CD1c-positive myeloid dendritic cell (primary cell): ENCODE measurements around the gene AMOTL2.

Source experiments
- DNase-seq: peaks from one replicate; pipeline ENCODE4 v3.0.0-alpha.2; 2016; ENCODE audit errors: extremely low spot score

The AMOTL2 gene

DNA sequence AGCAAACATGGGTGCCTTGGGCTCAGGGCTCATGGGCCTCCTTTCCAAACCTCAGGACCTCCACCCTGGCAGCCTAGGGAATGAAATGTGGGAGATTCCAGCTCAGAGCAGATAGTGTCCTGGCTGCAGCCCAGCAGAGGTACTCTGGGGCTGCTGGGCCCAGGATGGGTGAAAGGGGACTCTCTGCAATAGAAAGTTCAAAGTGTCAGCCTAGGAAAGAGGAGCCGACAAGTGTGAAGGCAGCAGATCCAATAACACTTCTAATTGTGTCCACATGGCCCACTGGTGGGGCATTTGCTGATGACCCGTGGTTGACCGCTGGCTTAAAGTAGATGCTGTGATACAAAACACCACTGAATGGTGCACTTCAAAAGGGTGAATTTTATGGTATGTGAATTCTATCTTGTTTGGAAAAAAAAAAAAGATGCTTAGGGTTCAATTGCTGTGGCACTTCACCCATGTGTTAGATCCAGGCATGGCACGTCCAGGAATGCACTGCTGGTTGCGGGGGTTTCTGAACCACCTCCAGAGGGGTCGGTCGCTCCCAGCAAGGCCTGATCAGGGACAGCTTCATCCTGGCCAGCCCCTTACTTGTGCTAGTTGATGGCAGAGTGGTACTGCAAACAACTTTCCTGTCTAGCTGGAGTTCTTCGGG, 20.9 kb downstream of the AMOTL2 start:
- DNase-seq = no peak

- no peak for DNase-seq
These were observed 22.1 kb downstream of the AMOTL2 start for GRCh38 chr3:134352031-134352671.

GRCh38 chr3:134351427-134351826, 22.8 kb downstream of the AMOTL2 start:
- DNase-seq = no peak

- no peak for DNase-seq
These were observed 23.4 kb downstream of the AMOTL2 start for GRCh38 chr3:134350861-134351311.

GRCh38 chr3:134350266-134350665, 24.0 kb downstream of the AMOTL2 start:
- DNase-seq = no peak

- no peak for DNase-seq
These were observed 25.7 kb downstream of the AMOTL2 start for GRCh38 chr3:134348524-134348923.

DNA sequence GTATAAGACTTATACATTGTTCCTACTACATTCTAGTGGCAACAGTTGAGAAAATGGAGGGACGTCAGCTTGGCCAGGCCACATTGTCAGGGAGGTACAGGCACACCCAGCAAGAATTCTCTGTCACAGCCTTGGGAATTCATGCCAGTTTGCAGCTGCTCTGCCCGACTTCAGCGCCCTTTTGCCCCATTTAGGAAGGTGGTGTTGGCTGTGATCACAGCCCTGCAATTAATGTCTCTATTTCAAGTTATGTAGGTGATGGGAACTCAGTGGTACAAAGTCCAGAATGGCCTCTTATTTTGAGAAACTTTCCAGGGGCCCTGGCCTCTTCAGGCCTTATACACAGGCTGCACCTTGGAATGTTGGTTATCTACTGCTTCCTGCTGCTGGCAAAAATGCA, 26.7 kb downstream of the AMOTL2 start:
- DNase-seq = no peak

- no peak for DNase-seq
These were observed 27.5 kb downstream of the AMOTL2 start for GRCh38 chr3:134346744-134347143.

DNA sequence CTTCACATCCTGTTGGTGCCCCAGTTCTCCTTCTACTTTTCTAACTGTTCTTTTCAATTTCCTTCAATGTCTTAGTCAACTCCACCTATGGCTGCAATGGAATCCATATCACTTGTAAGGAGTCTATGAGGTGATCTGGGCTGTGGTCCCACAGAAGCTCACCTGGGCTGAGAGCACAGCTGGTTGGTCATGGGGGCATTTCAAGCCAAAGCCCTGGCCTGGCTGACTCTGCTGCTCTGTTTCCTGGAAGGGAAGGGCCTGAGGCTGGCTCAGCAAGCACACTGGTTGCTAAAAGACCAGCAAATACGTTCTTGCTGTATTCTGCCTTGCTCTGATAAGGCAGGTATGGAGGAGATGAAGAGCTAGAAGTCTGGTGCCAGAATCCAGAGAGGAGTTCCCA, 29.0 kb downstream of the AMOTL2 start:
- no peak for DNase-seq

DNA sequence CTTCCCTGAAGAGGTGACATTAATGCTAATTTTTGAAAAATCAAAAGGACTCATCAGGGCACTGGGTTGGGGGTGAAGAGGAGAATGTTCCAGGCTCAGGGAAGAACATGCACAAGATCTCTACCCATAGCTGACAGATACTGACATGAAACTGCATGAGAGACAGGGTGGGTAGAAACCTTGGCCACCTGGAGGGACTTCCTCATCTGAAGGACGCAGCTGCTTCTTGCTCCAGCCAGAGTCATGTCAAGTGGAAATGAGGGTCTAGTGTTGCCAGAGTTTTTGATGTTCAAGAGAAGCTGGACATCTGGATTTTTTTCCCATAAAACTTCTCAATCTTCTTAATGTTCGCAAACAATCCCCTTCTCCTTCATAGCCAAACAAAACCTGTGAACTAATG, 29.7 kb downstream of the AMOTL2 start:
- no peak for DNase-seq

DNA sequence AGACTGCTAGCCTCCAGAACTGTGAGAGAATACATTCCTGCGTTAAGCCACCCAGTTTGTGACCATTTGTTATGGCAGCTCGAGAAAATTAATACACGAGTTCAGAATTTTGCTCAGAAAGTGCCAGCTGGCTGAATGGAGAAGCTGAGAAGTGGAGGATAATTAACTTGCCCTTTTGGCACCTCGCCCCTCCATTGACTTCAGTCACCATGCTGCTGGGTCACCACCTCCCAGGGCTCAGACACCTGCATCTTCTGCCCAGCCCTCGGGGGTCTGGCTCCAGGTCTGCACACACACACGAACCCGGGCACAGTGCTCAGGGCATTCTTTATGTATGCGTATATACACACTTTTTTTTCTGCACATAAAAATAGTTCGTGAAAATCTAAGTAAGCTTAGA, 32.0 kb downstream of the AMOTL2 start:
- DNase-seq = no peak

- no peak for DNase-seq
These were observed 32.9 kb downstream of the AMOTL2 start for GRCh38 chr3:134341389-134341788.

- DNase-seq = no peak
These were observed 33.3 kb downstream of the AMOTL2 start for GRCh38 chr3:134340982-134341365.

- DNase-seq = no peak
These were observed 33.8 kb downstream of the AMOTL2 start for GRCh38 chr3:134340362-134340981.

DNA sequence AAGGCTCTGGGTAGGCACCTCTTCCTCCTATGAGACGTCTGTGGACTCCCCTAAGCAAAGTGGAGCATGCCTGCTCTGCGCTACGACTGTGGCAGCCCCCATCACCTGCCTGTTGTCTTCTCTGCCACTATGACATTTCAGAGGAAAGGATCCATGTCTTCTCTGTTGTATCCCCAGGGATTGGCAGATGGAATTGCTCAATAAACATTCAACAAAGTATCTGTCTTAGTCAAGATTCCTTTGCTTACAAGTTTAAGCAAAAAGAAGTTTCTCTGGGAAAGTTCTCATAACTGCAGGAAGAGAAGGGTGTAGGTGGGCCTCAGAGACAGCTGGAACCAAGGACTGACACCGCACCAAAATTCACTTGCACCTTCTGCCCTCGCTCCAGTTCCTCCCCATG, 34.3 kb downstream of the AMOTL2 start:
- no peak for DNase-seq

DNA sequence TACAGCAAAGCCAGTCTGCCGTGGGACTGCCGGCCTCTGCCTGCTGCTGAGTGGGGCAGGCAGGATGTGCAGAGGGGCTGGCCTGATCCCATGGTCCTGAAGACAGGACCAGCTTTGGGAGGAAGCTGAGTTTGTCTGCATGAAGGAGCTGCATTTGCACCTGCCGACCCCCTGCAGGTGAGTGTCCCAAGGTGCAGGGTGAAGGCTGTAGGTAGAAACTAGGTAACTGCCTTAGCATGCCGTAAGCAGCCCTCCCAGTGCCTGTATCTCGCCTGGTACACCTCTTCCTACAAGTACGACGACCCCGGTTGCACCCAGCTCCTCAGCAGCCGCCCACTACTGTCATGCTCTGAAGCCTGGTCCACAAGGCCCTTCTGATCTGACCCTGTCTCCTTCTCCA, 34.9 kb downstream of the AMOTL2 start:
- DNase-seq = no peak

GRCh38 chr3:134338516-134339261, 35.6 kb downstream of the AMOTL2 start:
- DNase-seq = no peak

GRCh38 chr3:134338201-134338512, 36.1 kb downstream of the AMOTL2 start:
- DNase-seq = no peak

DNA sequence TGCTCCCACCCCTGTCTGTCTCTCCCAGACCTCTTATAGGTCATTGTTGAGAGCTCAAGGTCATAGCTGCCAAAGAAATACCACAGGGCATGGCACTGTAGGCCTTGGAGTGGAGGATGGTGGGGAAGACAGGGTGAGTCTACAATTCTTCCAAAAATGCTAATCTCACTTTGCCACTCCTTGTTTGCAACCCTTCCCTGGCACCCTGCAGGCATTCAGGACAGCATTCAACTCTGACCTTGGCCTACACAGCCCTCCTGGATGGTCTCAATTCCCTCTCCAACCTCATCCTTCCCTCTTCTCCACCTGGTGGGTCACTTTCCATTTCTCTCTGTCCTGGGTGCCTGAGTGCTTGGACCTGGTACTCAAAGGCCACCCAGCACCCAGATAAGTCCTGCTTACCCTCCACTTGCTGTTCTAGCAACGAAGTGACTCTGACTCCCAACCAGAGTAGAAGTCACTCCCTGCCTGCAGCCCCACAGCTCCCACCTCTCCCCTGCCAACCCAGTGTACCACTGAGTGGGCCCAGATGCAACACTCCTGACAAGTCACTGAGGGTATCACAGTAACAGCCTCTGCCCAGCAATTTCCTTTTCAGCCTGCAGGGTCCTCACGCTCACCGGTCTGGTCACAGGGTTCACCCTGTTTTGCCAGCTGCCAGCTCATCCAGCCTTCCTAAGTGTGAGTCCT, 36.6 kb downstream of the AMOTL2 start:
- no peak for DNase-seq

- DNase-seq = no peak
These were observed 37.2 kb downstream of the AMOTL2 start for GRCh38 chr3:134337071-134337482.

DNA sequence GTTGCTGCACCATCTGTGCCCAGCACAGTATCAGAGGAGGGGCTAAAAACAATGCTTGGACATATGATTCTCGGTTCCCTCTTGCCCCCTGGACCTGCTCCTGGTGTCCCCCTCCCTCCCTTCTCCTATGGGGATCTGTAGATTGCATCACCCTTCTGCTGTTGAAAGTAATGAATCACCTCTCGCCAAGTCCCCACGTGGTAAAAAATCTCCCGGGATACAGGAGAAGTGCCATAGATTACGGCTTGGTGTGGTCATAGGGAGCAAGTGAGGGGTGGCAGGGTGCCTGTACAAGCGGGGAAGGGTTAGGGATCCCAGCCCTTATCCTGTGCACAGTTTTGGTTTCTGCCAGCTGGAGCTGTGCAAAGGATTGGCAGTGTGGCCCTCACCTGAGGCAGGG, 37.7 kb downstream of the AMOTL2 start:
- no peak for DNase-seq

GRCh38 chr3:134334901-134335280, 39.4 kb downstream of the AMOTL2 start:
- no peak for DNase-seq
